ENCODE measurements around the gene KCNJ12.

DNA sequence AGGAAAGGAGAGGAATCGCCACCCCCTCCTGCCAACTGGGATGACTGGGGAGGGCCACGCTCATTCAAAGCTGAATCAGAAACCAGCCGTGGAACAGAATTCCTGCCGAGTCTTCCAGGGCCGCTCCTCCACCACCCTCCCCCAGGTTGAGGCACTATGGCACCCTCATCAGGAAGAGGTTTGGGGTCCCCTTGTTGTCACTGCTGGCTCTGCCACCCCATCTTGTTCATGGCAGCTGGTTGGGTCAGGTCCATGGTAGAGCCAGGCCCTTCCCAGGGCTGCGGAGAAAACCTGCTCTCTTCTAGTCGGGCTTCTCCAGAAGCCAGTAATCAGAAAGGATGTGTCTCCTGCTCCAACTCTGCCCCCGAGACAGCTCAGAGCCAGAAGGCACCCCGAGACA is 41.8 kb downstream of the KCNJ12 start:
- TF ChIP-seq, protein P1, sequence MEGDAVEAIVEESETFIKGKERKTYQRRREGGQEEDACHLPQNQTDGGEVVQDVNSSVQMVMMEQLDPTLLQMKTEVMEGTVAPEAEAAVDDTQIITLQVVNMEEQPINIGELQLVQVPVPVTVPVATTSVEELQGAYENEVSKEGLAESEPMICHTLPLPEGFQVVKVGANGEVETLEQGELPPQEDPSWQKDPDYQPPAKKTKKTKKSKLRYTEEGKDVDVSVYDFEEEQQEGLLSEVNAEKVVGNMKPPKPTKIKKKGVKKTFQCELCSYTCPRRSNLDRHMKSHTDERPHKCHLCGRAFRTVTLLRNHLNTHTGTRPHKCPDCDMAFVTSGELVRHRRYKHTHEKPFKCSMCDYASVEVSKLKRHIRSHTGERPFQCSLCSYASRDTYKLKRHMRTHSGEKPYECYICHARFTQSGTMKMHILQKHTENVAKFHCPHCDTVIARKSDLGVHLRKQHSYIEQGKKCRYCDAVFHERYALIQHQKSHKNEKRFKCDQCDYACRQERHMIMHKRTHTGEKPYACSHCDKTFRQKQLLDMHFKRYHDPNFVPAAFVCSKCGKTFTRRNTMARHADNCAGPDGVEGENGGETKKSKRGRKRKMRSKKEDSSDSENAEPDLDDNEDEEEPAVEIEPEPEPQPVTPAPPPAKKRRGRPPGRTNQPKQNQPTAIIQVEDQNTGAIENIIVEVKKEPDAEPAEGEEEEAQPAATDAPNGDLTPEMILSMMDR (conservative IDR thresholded peaks at IDR 0.05 in 1 of 2, IDR thresholded peaks at IDR 0.05 in 1 of 2; ENCODE audit: extremely low read depth in 1 of 2, insufficient read depth in 1 of 2, low read depth in 1 of 2, low read length in 2 of 2): no peak
- no peak for TF ChIP-seq EZH2 (IDR thresholded peaks at IDR 0.05; ENCODE audit: borderline replicate concordance, low read length)
